ENCODE measurements around the gene FARP1. TPM values are rescaled to one million over a fixed set of nuclear protein-coding genes. Genes with fewer than 3 reads are reported as not detected.

Gene FARP1
- total and polyA plus RNA-seq, 2 of the 8 experiments (the other 6 are each of a cell fraction or from before 2014, with no cell fraction given): 24.7 to 104 TPM

DNA sequence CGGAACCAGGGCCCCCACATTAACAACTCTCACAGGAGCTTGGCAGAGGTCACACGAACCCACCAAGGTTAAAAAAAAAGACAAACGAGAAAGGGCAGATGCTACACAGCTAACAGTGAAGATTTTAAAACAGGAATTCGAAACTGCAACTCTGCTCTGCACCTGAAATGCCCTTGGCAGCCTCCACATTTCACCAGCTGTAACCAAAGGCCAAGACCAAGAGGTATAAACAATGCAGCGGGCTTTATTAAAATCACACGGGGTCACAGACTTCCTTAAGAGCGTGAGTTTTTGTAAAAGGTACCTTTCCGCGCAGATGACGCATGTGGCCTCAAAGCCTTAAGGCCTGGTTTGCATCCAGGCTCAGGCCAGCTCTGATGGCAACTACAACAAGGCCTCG, 345.8 kb downstream of the FARP1 start:
- no peak overlapping the region for H4K8ac ChIP-seq (ENCODE audit: extremely low read depth, insufficient read depth, low read length)
- no peak overlapping the region for H4K5ac ChIP-seq (ENCODE audit: insufficient read length, low read depth, low read length)
- no peak overlapping the region for H3K4me3 ChIP-seq (ENCODE audit: extremely low read depth in 1 of 4, insufficient read depth in 2 of 4, low read depth in 3 of 4, low read length in 4 of 4)
- H3K9me3 ChIP-seq (ENCODE audit: insufficient read depth in 2 of 2, low read depth in 1 of 2, low read length in 1 of 2): no peaks in the 10 kb centered on the region
- H3K14ac ChIP-seq (ENCODE audit: insufficient read length): no peak overlapping the region
- H3K9ac ChIP-seq (replicated peaks in 1 of 4; ENCODE audit: extremely low read depth in 1 of 4, low read depth in 3 of 4, low read length in 3 of 4): no peak overlapping the region
- no peak overlapping the region for H3K27ac ChIP-seq (ENCODE audit: low read depth, low read length)
- H3K23ac ChIP-seq (ENCODE audit: insufficient read length): no peak overlapping the region
- H2BK15ac ChIP-seq (ENCODE audit: low read length): no peak overlapping the region
- no peak overlapping the region for H2AK5ac ChIP-seq (ENCODE audit: low read depth, low read length)
- POLR2A ChIA-PET (ENCODE audit: partially characterized antibody): interaction anchor here (1.3 to 1.4 kb wide), 2 partner anchors 87 to 89 kb away, joined by 3 read pairs; partner anchors contain the start of gene STK24
- no peak for FAIRE-seq
- H3K23me2 ChIP-seq (ENCODE audit: low read depth, low read length): no peaks in the 10 kb centered on the region
- H3K18ac ChIP-seq (ENCODE audit: extremely low read depth, low read length): no peak overlapping the region
- no peak overlapping the region for H2BK120ac ChIP-seq (replicated peaks; ENCODE audit: low read depth, low read length)
- TF ChIP-seq NRF1 (IDR thresholded peaks at IDR 0.05; ENCODE audit: low read depth, low read length): no peak
- TF ChIP-seq RXRA (IDR thresholded peaks at IDR 0.05; ENCODE audit: insufficient read depth, low read depth, low read length): no peak
- TF ChIP-seq, protein P1, sequence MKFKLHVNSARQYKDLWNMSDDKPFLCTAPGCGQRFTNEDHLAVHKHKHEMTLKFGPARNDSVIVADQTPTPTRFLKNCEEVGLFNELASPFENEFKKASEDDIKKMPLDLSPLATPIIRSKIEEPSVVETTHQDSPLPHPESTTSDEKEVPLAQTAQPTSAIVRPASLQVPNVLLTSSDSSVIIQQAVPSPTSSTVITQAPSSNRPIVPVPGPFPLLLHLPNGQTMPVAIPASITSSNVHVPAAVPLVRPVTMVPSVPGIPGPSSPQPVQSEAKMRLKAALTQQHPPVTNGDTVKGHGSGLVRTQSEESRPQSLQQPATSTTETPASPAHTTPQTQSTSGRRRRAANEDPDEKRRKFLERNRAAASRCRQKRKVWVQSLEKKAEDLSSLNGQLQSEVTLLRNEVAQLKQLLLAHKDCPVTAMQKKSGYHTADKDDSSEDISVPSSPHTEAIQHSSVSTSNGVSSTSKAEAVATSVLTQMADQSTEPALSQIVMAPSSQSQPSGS (IDR thresholded peaks at IDR 0.05; ENCODE audit: low read length): no peak
- TF ChIP-seq ZNF274 (IDR thresholded peaks at IDR 0.05; ENCODE audit: borderline replicate concordance, extremely low read depth, low read length): no peak
- no peak for TF ChIP-seq EP300 (IDR thresholded peaks at IDR 0.05; ENCODE audit: borderline replicate concordance in 1 of 2, low read depth in 2 of 2, low read length in 2 of 2)
- H4K20me1 ChIP-seq (replicated peaks in 1 of 2; ENCODE audit: control insufficient read depth in 1 of 2, insufficient read depth in 2 of 2, low read length in 2 of 2): peaks cover 23 to 31% of the 10 kb centered on the region in 2 experiments
- no peak overlapping the region for H2BK5ac ChIP-seq (ENCODE audit: low read depth, low read length)
- H2BK20ac ChIP-seq (ENCODE audit: low read length): no peak overlapping the region
- H3K36me3 ChIP-seq (ENCODE audit: control insufficient read depth in 2 of 4, insufficient read depth in 4 of 4, low read length in 3 of 4): no peaks in the 10 kb centered on the region
- DNase-seq (ENCODE audit: low read depth in 1 of 2, low spot score in 2 of 2): no peak
- peaks cover 15 to 39% (median 28%) of the 10 kb centered on the region in 4 experiments for H3K4me1 ChIP-seq (replicated peaks in 1 of 4; ENCODE audit: control insufficient read depth in 3 of 4, insufficient read depth in 4 of 4, low read length in 3 of 4)
- H2AFZ ChIP-seq (ENCODE audit: low read length): no peak overlapping the region
- no peak overlapping the region for H3K56ac ChIP-seq (replicated peaks; ENCODE audit: insufficient read length, low read depth, low read length)
- 90% methylated on average over 11 of the region's 11 CpGs; no CpG with 5 or more reads in 1 of the 2 experiments for WGBS, 2 experiments (ENCODE audit: extremely low coverage in 1 of 2, insufficient coverage in 1 of 2, insufficient read length in 1 of 2, insufficient replicate concordance in 2 of 2, low coverage in 1 of 2, low lambda C conversion rate in 2 of 2, missing lambda C conversion rate in 1 of 2)
- no peaks in the 10 kb centered on the region for H3K27me3 ChIP-seq (replicated peaks in 1 of 4; ENCODE audit: control insufficient read depth in 3 of 4, extremely low read depth in 1 of 4, insufficient read depth in 3 of 4, low read length in 3 of 4)
- no peak overlapping the region for H3K4me2 ChIP-seq (ENCODE audit: insufficient read depth in 1 of 2, low read depth in 2 of 2, low read length in 2 of 2)
- H3K79me2 ChIP-seq (ENCODE audit: control insufficient read depth in 1 of 2, insufficient read depth in 2 of 2, low read length in 2 of 2): peaks cover 9 to 98% of the 10 kb centered on the region in 2 experiments
- CTCF ChIA-PET (ENCODE audit: partially characterized antibody): interaction anchor here (0.6 to 2.6 kb wide), 9 partner anchors 11 to 1179 kb away, joined by 3 to 9 read pairs (median 4); no protein-coding TSS in a partner anchor
- no peak overlapping the region for H3K4ac ChIP-seq (replicated peaks; ENCODE audit: insufficient read length, low read depth, low read length)
- H3K79me1 ChIP-seq (ENCODE audit: low read depth, low read length): peaks cover 17% of the 10 kb centered on the region
- H2BK12ac ChIP-seq (ENCODE audit: low read depth, low read length): no peak overlapping the region
- H4K91ac ChIP-seq (replicated peaks; ENCODE audit: insufficient read length, low read length): no peak overlapping the region

All from H1 (cell line).